ENCODE measurements around the gene NKD1. TPM values are rescaled to one million over a fixed set of nuclear protein-coding genes. Genes with fewer than 3 reads are reported as not detected.

Gene NKD1
- total RNA-seq, 1 donor from 2014 or later, result 1.5 TPM

DNA sequence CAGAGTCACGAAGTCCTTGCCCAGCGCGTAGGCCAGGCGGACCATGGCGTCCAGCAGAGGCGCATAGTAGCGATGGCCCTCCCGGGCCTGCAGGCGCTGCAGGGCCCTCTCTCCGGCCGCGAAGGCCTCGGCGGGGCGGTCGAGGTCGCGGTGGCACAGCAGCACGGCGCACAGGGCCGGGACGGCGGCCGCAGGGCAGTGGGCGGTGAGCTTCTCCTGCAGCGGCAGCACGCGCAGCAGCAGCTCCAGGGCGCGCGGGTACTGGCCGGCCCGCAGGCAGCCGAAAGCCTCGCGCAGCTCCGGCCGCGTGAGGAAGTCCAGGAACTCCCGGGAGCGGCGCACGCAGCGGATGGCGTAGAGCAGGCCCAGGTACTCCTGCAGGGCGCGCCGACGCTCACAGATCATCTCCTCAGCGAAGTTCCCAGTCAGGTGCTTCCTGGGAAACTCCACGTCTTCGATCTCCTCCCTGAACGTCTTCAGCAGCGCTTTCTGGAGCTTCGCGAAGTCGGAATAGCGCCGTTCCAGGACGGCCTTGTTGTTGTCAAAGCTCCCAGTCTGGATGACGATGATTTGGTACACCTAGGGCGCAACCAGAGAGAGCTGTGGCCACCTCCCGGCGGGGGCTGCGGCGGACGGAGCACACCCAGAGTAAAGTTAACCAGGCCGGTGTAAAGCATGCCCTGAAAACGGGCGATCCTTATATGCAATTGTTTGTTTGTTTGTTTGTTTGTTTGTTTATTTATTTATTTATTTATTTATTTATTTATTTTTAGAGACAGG, 125.5 kb downstream of the NKD1 start:
- no peak for DNase-seq
- ChIA-PET CTCF (interaction anchor here (1.5 to 12.2 kb wide), 3 partner anchors 72 to 464 kb away, joined by 4 to 169 read pairs (median 32); no protein-coding TSS in a partner anchor), POLR2A (interaction anchor here (1.3 kb wide), 2 partner anchors 63 to 608 kb away, joined by 3 read pairs; partner anchors contain the start of gene HEATR3)
- Mint-ChIP-seq H3K4me1 (peaks cover 8% of the 10 kb centered on the region), H3K4me3 (no peak overlapping the region), H3K9me3 (peaks cover 5% of the 10 kb centered on the region), H3K27ac (no peak overlapping the region), H3K36me3 (ENCODE audit: low read depth) (peaks cover 89% of the 10 kb centered on the region), H3K27me3 (no peaks in the 10 kb centered on the region)
- TF ChIP-seq, protein P1, sequence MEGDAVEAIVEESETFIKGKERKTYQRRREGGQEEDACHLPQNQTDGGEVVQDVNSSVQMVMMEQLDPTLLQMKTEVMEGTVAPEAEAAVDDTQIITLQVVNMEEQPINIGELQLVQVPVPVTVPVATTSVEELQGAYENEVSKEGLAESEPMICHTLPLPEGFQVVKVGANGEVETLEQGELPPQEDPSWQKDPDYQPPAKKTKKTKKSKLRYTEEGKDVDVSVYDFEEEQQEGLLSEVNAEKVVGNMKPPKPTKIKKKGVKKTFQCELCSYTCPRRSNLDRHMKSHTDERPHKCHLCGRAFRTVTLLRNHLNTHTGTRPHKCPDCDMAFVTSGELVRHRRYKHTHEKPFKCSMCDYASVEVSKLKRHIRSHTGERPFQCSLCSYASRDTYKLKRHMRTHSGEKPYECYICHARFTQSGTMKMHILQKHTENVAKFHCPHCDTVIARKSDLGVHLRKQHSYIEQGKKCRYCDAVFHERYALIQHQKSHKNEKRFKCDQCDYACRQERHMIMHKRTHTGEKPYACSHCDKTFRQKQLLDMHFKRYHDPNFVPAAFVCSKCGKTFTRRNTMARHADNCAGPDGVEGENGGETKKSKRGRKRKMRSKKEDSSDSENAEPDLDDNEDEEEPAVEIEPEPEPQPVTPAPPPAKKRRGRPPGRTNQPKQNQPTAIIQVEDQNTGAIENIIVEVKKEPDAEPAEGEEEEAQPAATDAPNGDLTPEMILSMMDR (IDR thresholded peaks at IDR 0.05), result no peak
- intact Hi-C loops (cut with micrococcal nuclease), result no loop called here
- ATAC-seq (ENCODE audit: low read depth), result no peak

DNA sequence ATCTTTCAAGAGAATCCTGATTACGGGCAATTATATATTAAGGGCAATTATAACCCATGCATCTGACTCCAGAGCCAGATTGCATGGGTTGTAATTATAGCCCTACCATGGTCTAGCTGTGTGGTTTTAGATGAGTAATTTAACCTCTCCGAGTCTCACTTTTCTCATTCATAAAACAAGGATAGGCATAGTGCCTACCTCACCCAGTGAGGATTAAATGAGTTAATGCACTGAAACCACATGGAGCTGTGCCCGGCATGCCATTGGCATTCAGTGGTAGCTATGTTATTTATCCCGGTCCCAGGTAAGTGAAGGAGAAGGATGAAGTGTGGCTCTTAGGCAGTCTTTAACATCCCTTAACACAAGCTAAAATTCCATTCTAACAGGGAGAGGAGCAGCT, 126.6 kb downstream of the NKD1 start:
- Mint-ChIP-seq H3K36me3 (ENCODE audit: low read depth) (peaks cover 92% of the 10 kb centered on the region), H3K27ac (no peak overlapping the region), H3K4me3 (no peak overlapping the region), H3K27me3 (no peaks in the 10 kb centered on the region), H3K9me3 (peaks cover 5% of the 10 kb centered on the region), H3K4me1 (peaks cover 20% of the 10 kb centered on the region)
- DNase-seq (no peak), ATAC-seq (ENCODE audit: low read depth) (no peak)
- ChIA-PET CTCF (interaction anchor here (1.1 to 12.2 kb wide), 2 partner anchors 8 to 71 kb away, joined by 5 to 169 read pairs; no protein-coding TSS in a partner anchor), POLR2A (interaction anchor here (1.0 to 1.3 kb wide), 2 partner anchors 9 to 61 kb away, joined by 3 to 4 read pairs; no protein-coding TSS in a partner anchor)
- intact Hi-C loops (cut with micrococcal nuclease), result no loop called here
- TF ChIP-seq, protein P1 (IDR thresholded peaks at IDR 0.05), result no peak

DNA sequence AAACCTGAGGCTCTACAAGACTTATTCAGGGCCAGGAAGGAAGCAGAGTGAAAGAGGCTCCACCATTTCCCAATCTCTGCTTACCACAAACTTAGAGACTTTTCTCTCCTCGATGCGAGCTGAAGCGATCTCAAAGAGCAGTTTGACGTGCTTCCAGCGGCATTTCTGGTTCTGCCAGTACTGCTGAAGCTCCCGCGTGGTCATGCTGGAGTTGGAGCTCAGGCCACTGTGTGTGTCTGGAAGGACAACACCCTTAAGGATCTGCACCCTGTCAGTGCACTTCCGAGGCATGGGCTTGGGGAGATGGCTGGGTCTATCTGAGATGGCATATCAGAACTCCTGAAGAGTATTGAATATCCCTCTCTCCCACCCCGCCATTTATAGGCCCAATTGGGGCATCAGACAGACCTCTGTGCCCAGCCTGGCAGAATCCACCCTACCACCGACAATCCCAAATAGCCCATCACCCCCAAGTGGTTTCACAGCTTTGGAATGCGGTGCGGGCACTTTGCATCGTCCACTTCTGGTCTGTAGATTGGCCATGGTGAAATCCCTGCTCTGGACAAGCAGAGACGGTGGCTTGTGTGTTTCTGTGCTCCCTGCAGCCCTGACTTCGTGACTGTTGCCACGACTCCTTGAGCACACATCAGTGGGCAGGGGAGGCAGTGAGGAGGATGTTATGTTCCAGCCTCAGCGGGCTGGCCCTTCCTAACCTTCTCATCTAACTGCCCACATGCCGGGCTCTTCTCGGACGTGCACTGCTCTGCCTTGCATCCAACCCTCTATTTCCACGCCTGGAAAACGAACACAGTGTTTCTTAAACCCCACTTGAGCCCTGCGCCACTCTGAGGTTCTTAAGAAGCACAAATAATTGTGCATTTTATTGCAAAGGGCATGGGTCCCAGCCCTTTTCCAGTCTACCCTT, 127.8 kb downstream of the NKD1 start:
- intact Hi-C loops (cut with micrococcal nuclease), result no loop called here
- DNase-seq, result no peak
- Mint-ChIP-seq H3K27me3 (no peaks in the 10 kb centered on the region), H3K9me3 (peaks cover 5% of the 10 kb centered on the region), H3K27ac (no peak overlapping the region), H3K4me3 (no peak overlapping the region), H3K36me3 (ENCODE audit: low read depth) (peaks cover 82% of the 10 kb centered on the region), H3K4me1 (peaks cover 28% of the 10 kb centered on the region)
- POLR2A ChIA-PET, result interaction anchor here (1.0 to 2.1 kb wide), 2 partner anchors 8 to 69 kb away, joined by 4 to 6 read pairs; no protein-coding TSS in a partner anchor
- TF ChIP-seq, protein P1 (IDR thresholded peaks at IDR 0.05), result no peak
- CTCF ChIA-PET, result interaction anchor here (1.1 to 2.8 kb wide), 3 partner anchors 9 to 69 kb away, joined by 3 to 21 read pairs (median 5); no protein-coding TSS in a partner anchor
- no peak for ATAC-seq (ENCODE audit: low read depth)

DNA sequence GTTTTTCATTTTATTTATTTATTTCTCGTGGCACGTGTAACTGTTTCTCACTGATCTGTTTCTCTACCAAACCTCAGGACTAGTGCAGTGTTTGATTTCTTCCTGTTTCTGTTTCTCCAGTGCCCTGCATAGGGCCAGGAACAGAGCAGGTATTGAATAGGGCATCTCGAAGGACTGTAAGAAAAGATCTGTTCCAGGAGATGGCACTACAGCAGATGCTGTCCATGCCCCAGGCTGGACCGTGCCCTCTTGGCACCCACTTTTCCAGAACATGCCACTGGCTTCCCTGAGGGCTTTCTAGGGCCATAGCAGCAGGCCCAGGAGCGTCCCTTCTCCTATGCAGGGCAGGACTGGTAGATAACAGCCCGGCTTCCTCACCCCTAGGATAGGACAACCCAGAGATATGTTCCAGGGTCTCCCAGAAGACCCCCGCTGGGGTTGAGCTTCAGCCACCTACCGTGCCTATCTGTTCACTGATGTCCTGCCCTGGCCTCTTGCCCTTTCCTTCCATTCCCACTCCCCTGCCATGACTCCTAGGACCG, 128.6 kb downstream of the NKD1 start:
- Mint-ChIP-seq H3K9me3 (peaks cover 2% of the 10 kb centered on the region), H3K27me3 (no peaks in the 10 kb centered on the region), H3K36me3 (ENCODE audit: low read depth) (peaks cover 75% of the 10 kb centered on the region), H3K27ac (peak overlapping the region; percentile 65), H3K4me3 (no peak overlapping the region), H3K4me1 (peaks cover 36% of the 10 kb centered on the region)
- no peak for DNase-seq
- no peak for ATAC-seq (ENCODE audit: low read depth)
- TF ChIP-seq, protein P1 (IDR thresholded peaks at IDR 0.05), result no peak
- intact Hi-C loops (cut with micrococcal nuclease), result no loop called here
- ChIA-PET POLR2A (interaction anchor here (2.1 kb wide), 1 partner anchor 68 kb away, joined by 6 read pairs; no protein-coding TSS in a partner anchor), CTCF (interaction anchor here (1.3 to 2.8 kb wide), 3 partner anchors 11 to 68 kb away, joined by 3 to 21 read pairs (median 10); no protein-coding TSS in a partner anchor)
